KOPT-K1 (cell line): Measurements from ENCODE around the gene SYT13.
"Not testable (repeated sequence)": the region's sequence is repeated elsewhere in the genome, so short reads cannot be mapped to it uniquely, and the experiment has no call there.

Source experiments
- H3K27ac ChIP-seq: fragments of 200-600 bp; sonication (generic); 2 replicates; pipeline ENCODE4 v1.5.1; 2016; ENCODE audit warnings: antibody characterized with exemption, mild to moderate bottlenecking, low read depth, low read length; ENCODE audit not compliant: poor library complexity, severe bottlenecking
- H3K36me3 ChIP-seq: fragments of 200-600 bp; sonication (generic); 2 replicates; pipeline ENCODE4 v1.5.1; 2017; ENCODE audit warnings: antibody characterized with exemption, mild to moderate bottlenecking, low read length, moderate library complexity; ENCODE audit not compliant: insufficient read depth
- H3K9me3 ChIP-seq: fragments of 200-600 bp; sonication (generic); 2 replicates; pipeline ENCODE4 v1.5.1; 2017; ENCODE audit warnings: antibody characterized with exemption, low read length, mild to moderate bottlenecking; ENCODE audit not compliant: insufficient read depth, poor library complexity, severe bottlenecking

The SYT13 gene

DNA sequence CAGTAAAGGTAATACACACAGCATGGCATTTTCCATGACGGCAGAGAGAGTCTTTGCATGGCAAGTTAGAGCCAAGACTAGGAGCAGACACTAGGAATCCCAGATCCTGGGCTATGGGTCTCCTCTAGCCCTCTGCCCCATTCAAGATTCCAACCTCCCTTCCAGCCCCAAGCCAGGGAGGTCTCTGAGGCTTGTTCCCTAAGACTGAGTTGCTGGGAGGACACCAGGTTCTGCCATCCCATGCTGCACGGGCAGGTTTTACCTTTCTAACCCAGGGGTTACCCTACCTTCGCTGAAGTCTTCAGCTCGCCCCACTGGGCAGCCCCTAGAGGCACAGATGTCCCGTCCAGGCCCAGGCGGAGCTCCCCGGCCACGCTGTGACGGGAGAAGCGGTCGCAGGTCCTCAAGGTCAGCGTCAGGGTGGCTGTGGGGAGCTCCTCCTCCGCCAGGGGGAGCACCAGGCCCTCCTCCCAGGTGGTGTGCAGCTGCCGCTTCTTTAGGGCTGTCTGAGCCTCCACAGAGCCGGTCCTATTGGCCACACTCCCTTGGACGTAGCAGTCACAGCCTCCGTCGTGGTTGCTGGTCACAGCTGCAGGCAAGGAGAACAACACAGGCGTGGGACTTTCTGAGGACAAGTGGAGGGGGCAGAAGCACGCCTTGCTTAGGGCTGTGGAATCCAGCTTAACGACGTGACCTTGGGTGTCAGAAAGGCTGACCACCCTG, 33.8 kb downstream of the SYT13 start:
- H3K27ac ChIP-seq, result no peak overlapping the region
- no peaks in the 10 kb centered on the region for H3K36me3 ChIP-seq
- no peaks in the 10 kb centered on the region for H3K9me3 ChIP-seq

DNA sequence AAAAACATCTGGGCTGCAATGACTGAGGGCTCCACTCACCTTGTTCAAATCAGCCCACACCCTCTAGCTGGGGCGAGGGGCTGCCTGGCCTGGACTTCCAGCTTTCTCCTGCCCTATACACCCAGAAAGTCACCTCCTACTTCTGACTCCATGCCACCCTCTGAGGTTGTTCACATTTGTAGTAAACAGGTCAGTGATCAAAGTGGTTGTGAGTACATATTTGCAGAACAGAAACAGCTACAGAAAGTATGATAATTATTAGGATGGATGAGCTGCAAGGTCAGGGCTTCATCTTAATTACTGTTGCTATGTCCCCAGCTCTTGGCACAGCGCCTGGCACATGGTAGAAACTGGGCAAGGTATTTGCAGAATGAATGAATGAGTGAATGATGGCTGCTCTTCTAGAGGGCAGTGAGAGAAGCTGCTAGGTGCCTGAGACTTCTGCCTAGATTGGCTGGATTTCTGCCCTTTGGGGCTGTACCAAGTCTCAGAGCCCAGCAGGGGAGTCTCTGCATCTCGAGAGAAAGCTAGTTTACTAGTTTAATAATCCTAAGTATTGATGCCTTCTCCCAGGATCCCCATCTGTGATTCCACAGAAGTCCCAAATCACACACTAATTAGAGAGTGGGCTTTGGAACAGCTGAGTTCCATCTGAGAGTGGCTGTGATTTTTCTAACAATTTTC, 36.0 kb downstream of the SYT13 start:
- Histone ChIP-seq H3K36me3 (no peaks in the 10 kb centered on the region), H3K27ac (no peak overlapping the region), H3K9me3 (no peaks in the 10 kb centered on the region)

- not testable (repeated sequence) for H3K9me3 ChIP-seq, H3K27ac ChIP-seq, H3K36me3 ChIP-seq
These were observed 36.8 kb downstream of the SYT13 start for GRCh38 chr11:45249372-45249771.

- H3K36me3 ChIP-seq, result no peaks in the 10 kb centered on the region
These were observed 37.6 kb downstream of the SYT13 start for GRCh38 chr11:45248501-45249011.

DNA sequence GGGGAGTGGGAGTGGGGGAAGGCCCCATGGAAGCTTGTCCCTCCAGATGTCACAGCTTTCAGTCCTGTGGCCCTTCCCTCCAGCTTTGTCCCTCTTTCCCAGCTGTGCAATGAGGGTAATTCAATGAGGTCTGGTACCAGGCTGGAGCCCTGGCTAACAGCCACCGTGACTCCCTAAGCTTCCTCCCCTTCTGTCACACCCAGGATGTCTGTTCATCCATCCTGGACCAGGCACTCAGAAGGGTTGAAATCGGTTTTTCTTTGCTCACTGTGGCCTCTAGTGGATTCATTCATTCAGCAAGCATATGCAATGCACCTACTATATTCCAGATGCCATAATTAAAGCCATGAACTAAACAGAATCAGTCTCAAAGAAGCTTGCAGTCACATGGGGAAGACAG, 38.7 kb downstream of the SYT13 start:
- no peak overlapping the region for H3K27ac ChIP-seq
- H3K36me3 ChIP-seq, result no peaks in the 10 kb centered on the region
- H3K9me3 ChIP-seq, result no peaks in the 10 kb centered on the region

More at GRCh38 chr11:45248501-45249011, 37.6 kb downstream of the SYT13 start:
- no peaks in the 10 kb centered on the region for H3K9me3 ChIP-seq
- no peak overlapping the region for H3K27ac ChIP-seq

- Histone ChIP-seq H3K9me3 (no peaks in the 10 kb centered on the region), H3K36me3 (no peaks in the 10 kb centered on the region)
These were observed 39.9 kb downstream of the SYT13 start for GRCh38 chr11:45246241-45246640.

GRCh38 chr11:45245218-45246045, 40.7 kb downstream of the SYT13 start:
- Histone ChIP-seq H3K27ac (no peak overlapping the region), H3K9me3 (no peaks in the 10 kb centered on the region), H3K36me3 (no peaks in the 10 kb centered on the region)

More at GRCh38 chr11:45246241-45246640, 39.9 kb downstream of the SYT13 start:
- H3K27ac ChIP-seq, result no peak overlapping the region

DNA sequence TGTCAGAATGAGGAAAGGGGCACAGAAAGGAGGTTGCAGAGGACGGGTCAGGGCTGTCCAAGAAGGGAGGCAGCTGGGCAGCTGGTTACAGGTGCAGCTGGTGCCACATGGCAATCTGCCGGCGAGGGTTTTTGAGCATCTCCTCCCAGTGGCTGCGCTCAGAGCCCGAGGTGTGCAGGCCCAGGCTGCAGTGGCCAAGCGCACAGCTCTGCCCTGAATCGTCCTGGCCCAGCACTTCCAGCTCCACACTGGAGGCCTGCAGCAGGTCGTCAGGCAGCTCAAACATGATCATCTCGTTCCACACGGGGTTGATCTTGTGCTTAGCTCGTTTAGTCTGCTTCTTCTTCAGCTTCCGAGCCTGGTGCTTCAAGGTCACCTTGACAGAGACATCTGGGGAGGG, 42.2 kb downstream of the SYT13 start:
- no peak overlapping the region for H3K27ac ChIP-seq
- H3K36me3 ChIP-seq, result no peaks in the 10 kb centered on the region
- H3K9me3 ChIP-seq, result peaks cover 6% of the 10 kb centered on the region

DNA sequence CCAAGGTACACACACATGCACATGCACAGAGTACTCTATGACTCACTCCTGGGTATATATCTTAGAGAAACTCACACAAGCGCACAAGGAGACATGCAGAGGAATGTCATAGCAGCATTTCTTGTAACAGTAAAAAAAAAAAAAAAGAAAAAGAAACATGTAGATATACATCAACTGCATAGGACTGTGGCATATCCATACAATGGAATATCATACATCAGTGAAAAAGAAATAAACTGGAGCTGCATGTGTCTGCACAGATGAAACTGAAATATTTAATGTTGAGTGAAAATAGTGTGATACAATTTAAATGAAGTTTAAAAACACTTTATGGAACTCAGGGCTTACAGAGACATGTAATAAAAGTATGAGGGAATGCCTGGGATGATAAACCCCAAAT, 46.4 kb downstream of the SYT13 start:
- H3K36me3 ChIP-seq, result no peaks in the 10 kb centered on the region

DNA sequence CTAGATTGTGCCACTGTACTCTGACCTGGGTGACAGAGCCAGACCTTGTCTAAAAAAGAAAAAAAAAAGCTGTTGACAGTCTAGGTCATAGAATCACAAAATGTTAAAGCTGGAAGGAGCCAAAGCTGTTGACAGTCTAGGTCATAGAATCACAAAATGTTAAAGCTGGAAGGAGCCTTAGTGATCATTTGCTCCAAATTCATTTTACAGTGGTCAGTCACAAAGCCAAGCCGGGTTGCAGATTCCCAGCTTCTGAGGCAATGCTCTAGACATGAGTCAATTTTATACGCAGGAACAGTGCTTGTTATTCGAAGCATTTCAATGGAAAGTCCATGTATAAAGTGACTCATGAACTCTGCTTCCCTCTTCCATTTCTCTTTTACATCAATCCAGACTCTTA, 47.4 kb downstream of the SYT13 start:
- Histone ChIP-seq H3K9me3 (peaks cover 6% of the 10 kb centered on the region), H3K36me3 (no peaks in the 10 kb centered on the region), H3K27ac (no peak overlapping the region)

More for the DNA sequence above, 46.4 kb downstream of the SYT13 start:
- Histone ChIP-seq H3K9me3 (peaks cover 6% of the 10 kb centered on the region), H3K27ac (no peak overlapping the region)

- H3K36me3 ChIP-seq, result no peaks in the 10 kb centered on the region
- H3K9me3 ChIP-seq, result peaks cover 6% of the 10 kb centered on the region
- H3K27ac ChIP-seq, result no peak overlapping the region
These were observed 48.3 kb downstream of the SYT13 start for GRCh38 chr11:45237711-45238315.

DNA sequence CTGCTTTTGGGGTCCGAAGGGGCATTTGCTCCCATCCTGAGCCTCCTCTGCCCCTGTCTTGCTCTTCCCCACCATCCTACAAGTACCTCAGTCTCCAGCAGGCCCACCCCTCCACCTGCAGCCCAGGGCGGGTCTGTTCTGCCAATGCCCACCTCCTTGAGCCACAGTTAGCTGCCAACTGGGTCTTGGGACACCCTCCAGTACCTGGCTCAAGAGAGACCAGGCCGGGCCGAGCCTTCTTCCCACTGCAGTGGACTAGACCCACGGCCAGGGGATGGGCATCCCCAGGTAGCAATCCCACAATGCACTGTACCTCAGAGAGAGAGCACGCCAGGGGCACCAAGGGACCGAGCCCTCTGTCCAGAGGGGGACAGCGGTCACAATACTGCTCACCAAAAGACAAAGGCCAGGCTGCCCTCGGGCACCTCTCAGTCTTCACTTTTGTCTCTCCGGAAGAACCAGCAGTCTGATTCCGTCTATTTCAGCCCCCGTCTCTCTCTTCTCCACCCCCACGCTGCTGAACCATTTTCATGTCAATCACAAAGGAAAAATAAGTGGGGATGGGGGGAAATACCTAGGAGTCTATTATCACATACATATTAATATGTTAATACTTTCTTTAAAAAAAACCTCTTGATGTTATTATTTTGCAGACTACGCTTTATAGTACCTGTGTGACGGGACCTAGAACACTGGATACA, 51.7 kb downstream of the SYT13 start:
- H3K27ac ChIP-seq, result no peak overlapping the region
- H3K36me3 ChIP-seq, result no peaks in the 10 kb centered on the region
- H3K9me3 ChIP-seq, result peaks cover 2% of the 10 kb centered on the region

- Histone ChIP-seq H3K9me3 (no peaks in the 10 kb centered on the region), H3K27ac (no peak overlapping the region), H3K36me3 (no peaks in the 10 kb centered on the region)
These were observed 52.4 kb downstream of the SYT13 start for GRCh38 chr11:45233804-45234170.

GRCh38 chr11:45233121-45233803, 52.9 kb downstream of the SYT13 start:
- H3K36me3 ChIP-seq, result no peaks in the 10 kb centered on the region

More at GRCh38 chr11:45233121-45233803, 52.9 kb downstream of the SYT13 start:
- no peaks in the 10 kb centered on the region for H3K9me3 ChIP-seq
- no peak overlapping the region for H3K27ac ChIP-seq
